Measurements from ENCODE around the gene ABHD14A. TPM values are rescaled to one million over a fixed set of nuclear protein-coding genes. Genes with fewer than 3 reads are reported as not detected.

Gene ABHD14A
- total and polyA plus RNA-seq, 2 of the 4 experiments (the other 2 are of a cell fraction): 3.4 to 10.0 TPM

DNA sequence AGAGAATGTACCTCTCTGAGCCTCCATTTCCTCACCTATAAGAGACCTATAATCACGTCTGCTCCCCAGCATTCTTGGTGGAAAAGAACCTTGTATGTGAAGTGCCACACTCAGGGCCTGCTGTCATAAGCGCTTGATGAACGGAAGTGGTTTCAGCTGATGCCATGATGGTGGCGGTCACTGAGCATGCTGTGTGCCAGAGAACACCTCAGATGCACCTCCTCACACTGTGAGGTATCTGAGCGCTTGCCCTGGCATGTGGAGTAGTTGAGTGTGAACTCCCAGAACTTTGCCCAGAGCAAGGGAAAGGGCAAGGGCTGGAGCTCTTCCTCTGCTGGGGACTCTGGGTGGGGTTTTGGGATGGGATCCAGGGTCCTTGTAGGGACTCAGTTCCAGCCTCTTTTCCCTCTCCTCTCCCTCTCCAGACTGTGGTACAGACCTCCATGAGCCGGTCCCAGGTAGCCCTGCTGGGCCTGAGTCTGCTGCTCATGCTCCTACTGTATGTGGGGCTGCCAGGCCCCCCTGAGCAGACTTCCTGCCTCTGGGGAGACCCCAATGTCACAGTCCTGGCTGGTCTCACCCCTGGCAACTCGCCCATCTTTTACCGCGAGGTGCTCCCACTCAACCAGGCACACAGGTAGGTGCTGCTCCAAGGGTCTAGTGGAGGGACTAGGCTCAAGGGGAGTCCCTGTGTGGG, 2.7 kb downstream of the ABHD14A start:
- Histone ChIP-seq H3K4me3 (ENCODE audit: insufficient read depth, low read depth, low read length) (no peak overlapping the region), H3K27ac (ENCODE audit: insufficient read depth, low read length) (no peak overlapping the region), H2BK20ac (ENCODE audit: low read depth, low read length) (no peak overlapping the region), H3K9ac (ENCODE audit: low read depth, low read length) (no peak overlapping the region), H2BK5ac (ENCODE audit: low read depth, low read length, poor library complexity, severe bottlenecking) (no peak overlapping the region), H3K18ac (ENCODE audit: low read depth, low read length) (no peak overlapping the region), H3K27me3 (ENCODE audit: control insufficient read depth, insufficient read depth, low read length) (no peaks in the 10 kb centered on the region), H3K14ac (replicated peaks; ENCODE audit: low read depth, low read length) (no peak overlapping the region), H3K23ac (ENCODE audit: low read depth, low read length) (no peak overlapping the region), H2BK15ac (ENCODE audit: low read depth, low read length) (no peak overlapping the region), H4K8ac (ENCODE audit: low read depth in 2 of 2, low read length in 2 of 2) (no peak overlapping the region), H2AFZ (replicated peaks; ENCODE audit: low read length, poor library complexity) (no peak overlapping the region), H3K4ac (ENCODE audit: low read depth, low read length) (no peak overlapping the region), H4K91ac (ENCODE audit: insufficient read depth, low read depth, low read length) (no peak overlapping the region), H3K79me1 (ENCODE audit: low read depth in 1 of 2, low read length in 2 of 2) (peaks cover 10 to 44% of the 10 kb centered on the region in 2 experiments; a peak in 3 of 4 replicates), H3K4me2 (ENCODE audit: low read depth, low read length) (no peak overlapping the region), H3K56ac (ENCODE audit: extremely low read depth, insufficient read depth, low read length) (no peak overlapping the region), H4K5ac (ENCODE audit: low read depth, low read length) (no peak overlapping the region), H3K4me1 (ENCODE audit: control insufficient read depth, insufficient read depth, low read length) (peaks cover 17% of the 10 kb centered on the region), H2BK120ac (ENCODE audit: low read depth, low read length) (no peak overlapping the region), H2AK9ac (replicated peaks; ENCODE audit: low read depth, low read length, poor library complexity) (no peak overlapping the region), H2AK5ac (ENCODE audit: low read depth, low read length) (no peak overlapping the region), H3K9me1 (ENCODE audit: insufficient read depth, low read length) (peaks cover 12% of the 10 kb centered on the region), H4K20me1 (ENCODE audit: insufficient read depth, low read length) (peaks cover 6% of the 10 kb centered on the region), H3K9me3 (ENCODE audit: control insufficient read depth, insufficient read depth, low read length) (no peaks in the 10 kb centered on the region), H3K36me3 (ENCODE audit: control insufficient read depth, insufficient read depth, low read length) (no peaks in the 10 kb centered on the region)
- ChIA-PET CTCF (no interaction called here), POLR2A (ENCODE audit: unreplicated experiment) (no interaction called here)
- intact Hi-C loops (cut with micrococcal nuclease) (no loop called here), in situ Hi-C loops (cut with MboI; ENCODE audit: low sequenced_read_pairs) (no loop called here), dilution Hi-C loops (cut with HindIII; ENCODE audit: low sequenced_read_pairs, unreplicated experiment) (no loop called here)
- no peak for TF ChIP-seq CHD1 (IDR thresholded peaks at IDR 0.05; ENCODE audit: low read depth, low read length)
- no peak for TF ChIP-seq MAFK (IDR thresholded peaks at IDR 0.05; ENCODE audit: low read depth, low read length)
- no peak for TF ChIP-seq RAD21 (IDR thresholded peaks at IDR 0.05; ENCODE audit: low read length)
- TF ChIP-seq NFE2L2 (IDR thresholded peaks at IDR 0.05; ENCODE audit: low read depth, low read length): no peak
- TF ChIP-seq, protein P1, sequence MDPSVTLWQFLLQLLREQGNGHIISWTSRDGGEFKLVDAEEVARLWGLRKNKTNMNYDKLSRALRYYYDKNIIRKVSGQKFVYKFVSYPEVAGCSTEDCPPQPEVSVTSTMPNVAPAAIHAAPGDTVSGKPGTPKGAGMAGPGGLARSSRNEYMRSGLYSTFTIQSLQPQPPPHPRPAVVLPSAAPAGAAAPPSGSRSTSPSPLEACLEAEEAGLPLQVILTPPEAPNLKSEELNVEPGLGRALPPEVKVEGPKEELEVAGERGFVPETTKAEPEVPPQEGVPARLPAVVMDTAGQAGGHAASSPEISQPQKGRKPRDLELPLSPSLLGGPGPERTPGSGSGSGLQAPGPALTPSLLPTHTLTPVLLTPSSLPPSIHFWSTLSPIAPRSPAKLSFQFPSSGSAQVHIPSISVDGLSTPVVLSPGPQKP (IDR thresholded peaks at IDR 0.05; ENCODE audit: borderline replicate concordance, low read depth, low read length): no peak
- no peak for TF ChIP-seq BHLHE40 (IDR thresholded peaks at IDR 0.05; ENCODE audit: low read depth, low read length)
- TF ChIP-seq, protein P2, sequence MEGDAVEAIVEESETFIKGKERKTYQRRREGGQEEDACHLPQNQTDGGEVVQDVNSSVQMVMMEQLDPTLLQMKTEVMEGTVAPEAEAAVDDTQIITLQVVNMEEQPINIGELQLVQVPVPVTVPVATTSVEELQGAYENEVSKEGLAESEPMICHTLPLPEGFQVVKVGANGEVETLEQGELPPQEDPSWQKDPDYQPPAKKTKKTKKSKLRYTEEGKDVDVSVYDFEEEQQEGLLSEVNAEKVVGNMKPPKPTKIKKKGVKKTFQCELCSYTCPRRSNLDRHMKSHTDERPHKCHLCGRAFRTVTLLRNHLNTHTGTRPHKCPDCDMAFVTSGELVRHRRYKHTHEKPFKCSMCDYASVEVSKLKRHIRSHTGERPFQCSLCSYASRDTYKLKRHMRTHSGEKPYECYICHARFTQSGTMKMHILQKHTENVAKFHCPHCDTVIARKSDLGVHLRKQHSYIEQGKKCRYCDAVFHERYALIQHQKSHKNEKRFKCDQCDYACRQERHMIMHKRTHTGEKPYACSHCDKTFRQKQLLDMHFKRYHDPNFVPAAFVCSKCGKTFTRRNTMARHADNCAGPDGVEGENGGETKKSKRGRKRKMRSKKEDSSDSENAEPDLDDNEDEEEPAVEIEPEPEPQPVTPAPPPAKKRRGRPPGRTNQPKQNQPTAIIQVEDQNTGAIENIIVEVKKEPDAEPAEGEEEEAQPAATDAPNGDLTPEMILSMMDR (conservative IDR thresholded peaks at IDR 0.05; ENCODE audit: low read depth, low read length): no peak
- TF ChIP-seq FOS (IDR thresholded peaks at IDR 0.05; ENCODE audit: low read depth, low read length): no peak
- TF ChIP-seq MAZ (IDR thresholded peaks at IDR 0.05; ENCODE audit: borderline replicate concordance, low read depth, low read length): no peak
- TF ChIP-seq CEBPB (IDR thresholded peaks at IDR 0.05; ENCODE audit: low read depth, low read length): no peak
- no peak for TF ChIP-seq RCOR1 (IDR thresholded peaks at IDR 0.05; ENCODE audit: insufficient replicate concordance, low read length)
- TF ChIP-seq MXI1 (IDR thresholded peaks at IDR 0.05; ENCODE audit: borderline replicate concordance, low read depth, low read length): no peak
- no peak for TF ChIP-seq RFX5 (IDR thresholded peaks at IDR 0.05; ENCODE audit: low read depth, low read length)
- no peak for DNase-seq
- no peak for ATAC-seq (ENCODE audit: low read depth)
- no TSS peak for BruUV-seq (replicated peaks)
- no CpG with 5 or more reads among the region's 9 CpGs for WGBS, 2 experiments (ENCODE audit: extremely low coverage in 2 of 2, insufficient read length in 1 of 2)
